Hippocampal formation (tissue), 2 donors: ENCODE data around the gene ESD.
"Not testable (repeated sequence)": the region's sequence is repeated elsewhere in the genome, so short reads cannot be mapped to it uniquely, and the experiment has no call there.

ENCODE experiments used
- DNase-seq, 2 donors: peaks; one replicate each; lab custom pipeline; 2025; lab: John Stamatoyannopoulos, UW

ESD gene

DNA sequence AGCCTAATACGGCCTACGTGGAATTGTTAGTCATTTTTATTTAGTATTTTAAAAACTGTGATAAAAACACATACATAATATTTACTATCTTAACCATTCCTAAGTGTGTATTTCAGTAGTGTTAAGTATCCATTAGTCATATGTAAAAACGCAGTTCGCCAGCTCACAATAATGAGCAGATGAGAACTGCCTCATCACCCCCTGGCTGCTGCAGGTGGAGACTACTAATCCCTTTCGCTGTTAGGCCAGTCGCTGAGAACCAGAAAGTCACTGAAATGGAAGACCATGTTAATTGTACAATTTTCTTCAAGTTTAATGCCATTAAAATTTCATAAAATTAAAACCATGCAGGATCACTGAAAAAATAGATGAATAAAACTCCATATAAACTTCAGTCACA is 1.6 kb downstream of the ESD start:
- no peak for DNase-seq

DNA sequence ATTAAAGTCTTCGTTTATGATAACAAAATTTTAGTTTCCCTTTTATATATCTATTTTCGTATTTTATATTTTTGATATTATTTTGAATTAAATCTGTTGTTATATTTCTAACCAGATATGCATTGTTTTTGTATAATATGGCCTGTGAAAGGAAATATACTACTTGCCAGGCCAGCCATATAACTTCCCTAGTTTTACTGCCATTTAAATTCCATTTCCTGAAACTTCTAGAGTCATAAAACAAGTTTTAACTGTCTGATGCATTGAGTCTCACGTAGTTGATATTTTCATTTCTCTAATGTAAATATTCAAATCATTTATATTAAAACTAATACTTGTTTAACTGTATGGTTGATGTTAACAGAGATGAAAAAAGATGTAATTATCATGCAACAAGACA is 13.5 kb downstream of the ESD start:
- no peak for DNase-seq

DNA sequence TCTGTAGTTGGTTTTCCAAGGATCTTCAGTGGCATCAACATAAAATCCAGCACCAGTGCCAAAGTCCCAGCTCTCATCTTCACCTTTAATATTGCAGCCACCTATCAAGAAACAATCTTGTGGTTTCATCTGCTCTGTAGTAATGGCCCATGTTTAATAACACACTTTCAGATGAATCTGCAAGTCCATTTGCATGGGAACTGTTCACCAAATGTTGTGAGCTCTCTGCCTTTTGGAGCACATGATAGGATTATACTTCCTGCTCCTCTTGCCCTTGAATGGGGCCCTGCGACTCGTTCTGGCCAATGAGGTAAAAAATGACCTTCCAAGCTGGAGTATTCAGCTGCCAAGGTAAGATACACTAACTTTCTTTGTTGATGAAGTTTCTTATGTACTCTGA is 14.3 kb downstream of the ESD start:
- DNase-seq, result no peak

DNA sequence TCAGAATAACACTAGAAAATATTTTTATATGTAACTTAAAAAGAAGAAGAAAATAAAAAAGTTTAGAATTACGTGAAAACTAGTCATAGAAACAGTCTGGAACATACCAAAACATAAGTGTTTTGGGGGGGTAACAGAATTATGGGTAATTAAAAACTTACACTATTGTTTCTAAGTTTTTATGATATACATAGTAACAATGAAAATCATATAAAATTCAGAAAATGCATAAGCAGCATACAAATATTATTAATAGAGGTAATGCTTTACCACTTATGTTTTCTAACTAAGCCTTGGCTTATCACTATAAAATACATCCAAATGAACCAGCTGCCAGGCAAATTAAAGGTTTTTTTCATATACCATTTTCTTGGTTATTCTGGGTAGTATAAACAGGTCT is 14.9 kb downstream of the ESD start:
- no peak for DNase-seq

DNA sequence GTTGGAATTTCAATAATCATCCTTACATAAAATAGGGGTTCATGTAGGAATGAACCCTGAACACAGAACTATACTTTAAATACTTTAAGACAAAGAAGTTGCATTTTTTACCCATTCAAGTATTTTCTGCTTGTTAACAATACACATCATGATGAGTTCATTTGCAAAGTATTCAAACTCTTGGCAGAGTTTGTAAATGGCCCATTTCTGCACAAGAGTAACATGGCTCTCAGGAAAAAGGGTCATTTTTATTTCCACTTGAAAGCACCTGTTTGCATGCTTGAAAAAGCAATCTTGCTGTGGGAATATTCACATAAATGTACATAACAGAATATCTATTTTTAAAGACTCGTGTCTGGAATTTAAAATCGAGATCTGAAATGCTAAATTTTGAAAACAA is 18.1 kb downstream of the ESD start:
- no peak for DNase-seq

DNA sequence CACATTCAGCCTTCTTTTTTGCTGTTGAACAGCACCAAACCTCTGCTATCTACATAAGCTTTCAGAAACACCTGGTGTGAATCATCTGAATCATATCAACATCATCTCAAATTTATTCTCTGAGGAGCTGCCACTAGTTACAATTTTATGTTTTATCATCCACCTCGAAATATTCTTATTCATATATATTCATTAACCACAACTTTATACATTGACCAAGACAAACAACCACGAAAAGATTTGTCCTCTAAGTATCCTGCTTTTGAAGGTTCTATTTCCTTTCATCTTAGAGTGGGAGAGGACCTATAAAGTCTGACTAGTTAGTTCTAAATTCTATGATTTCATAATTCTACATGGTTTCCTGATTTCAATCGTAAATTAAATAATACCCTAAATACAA is 18.9 kb downstream of the ESD start:
- no peak for DNase-seq

DNA sequence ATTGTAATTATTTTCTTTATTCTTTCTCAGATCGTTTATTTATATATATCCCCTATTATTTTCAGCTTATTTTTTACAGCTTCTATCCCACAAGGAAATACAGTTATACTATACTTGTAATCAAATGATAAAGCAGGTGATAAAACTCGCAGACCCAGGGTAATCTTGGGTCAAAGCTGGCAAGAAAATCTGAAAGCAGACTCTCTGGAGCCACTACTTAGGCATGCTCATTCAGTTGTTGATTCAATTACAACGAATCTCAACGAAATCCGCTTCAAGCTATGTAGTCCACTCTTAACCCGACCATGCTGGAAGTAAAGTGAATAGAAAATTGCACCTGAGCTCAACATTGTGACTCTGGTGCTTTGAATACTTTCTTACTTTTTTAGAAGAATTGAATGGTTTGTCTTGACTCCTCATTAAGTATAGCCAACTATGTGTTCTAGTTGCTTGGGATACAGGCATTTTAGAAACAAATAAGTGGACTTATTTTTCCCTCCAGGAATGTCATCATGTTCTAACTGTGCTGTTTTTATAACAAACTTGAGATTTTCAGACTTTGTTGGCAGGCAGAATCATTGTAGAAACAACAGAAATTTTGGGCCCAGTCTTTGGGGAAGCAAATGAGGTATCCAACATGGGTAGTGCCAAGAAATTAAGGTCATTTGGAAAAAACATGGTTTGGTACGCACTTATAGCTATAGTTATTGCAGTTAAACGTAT is 21.4 kb downstream of the ESD start:
- peak in 1 of 2 donors; percentile 17 for DNase-seq

DNA sequence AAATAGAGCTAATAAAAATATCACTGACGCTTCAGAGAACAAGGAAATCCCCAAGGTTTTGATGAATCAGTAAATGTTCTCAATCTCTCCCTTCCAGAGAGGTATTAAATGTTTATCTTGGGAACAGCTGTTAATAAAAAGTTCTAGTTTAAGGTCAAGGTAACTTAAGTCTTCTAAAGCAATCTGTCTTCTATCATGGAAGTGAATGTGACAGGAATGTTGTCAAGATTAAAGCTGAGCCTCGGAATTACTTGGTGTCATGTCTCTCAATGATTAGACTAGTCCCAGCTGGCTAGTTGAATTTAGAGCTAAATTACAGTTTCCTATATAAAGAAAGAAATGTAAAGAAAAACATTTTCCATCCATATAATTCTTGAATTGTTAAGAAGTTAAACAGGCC is 23.4 kb downstream of the ESD start:
- no peak for DNase-seq

DNA sequence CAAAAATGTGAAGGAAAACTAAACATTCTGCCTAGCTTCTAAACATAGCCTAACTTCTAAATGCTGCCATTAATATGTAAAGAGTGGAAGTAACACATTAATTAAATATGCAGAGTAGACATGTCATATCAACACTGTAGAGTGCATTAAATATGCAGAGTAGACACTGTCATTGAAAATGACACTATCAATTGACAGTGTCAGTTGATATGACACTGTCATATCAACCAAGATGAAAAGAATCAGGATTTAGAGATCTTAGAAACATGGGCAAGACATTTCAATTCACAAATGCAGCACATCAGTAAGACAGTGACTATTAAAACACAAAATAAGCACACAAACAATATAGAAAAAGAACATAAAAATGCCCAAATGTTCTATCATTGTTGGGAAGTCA is 25.3 kb downstream of the ESD start:
- no peak for DNase-seq

DNA sequence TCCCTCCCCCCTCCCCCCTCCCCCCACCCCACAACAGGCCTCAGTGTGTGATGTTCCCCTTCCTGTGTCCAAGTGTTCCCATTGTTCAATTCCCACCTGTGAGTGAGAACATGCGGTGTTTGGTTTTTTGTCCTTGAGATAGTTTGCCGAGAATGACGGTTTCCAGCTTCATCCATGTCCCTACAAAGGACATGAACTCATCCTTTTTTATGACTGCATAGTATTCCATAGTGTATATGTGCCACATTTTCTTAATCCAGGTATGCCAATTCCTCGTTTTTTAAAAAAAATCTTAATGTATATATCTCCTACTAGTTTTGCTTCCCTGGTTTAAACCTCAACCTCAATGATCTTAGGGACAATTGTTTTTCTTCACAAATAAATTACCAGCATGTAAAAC is 27.0 kb downstream of the ESD start:
- not testable (repeated sequence) for DNase-seq

DNA sequence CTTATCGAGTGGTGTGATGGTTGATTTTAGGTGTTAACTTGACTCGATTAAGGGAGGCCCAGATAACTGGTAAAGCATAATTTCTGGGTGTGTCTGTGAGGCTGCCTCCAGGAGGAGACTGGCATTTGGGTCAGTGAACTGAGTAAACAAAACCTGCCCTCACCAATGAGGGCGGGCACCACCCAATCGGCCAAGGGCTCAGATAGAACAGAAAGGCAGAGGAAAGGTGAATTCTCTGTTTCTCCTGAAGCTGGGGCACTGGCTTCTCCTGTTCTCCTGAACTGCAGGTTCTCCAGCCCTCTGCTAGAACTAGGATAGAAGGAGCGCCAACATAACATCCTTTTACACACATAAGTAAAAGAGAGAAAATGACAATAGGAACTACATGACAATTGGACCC is 35.1 kb downstream of the ESD start:
- DNase-seq, result no peak

DNA sequence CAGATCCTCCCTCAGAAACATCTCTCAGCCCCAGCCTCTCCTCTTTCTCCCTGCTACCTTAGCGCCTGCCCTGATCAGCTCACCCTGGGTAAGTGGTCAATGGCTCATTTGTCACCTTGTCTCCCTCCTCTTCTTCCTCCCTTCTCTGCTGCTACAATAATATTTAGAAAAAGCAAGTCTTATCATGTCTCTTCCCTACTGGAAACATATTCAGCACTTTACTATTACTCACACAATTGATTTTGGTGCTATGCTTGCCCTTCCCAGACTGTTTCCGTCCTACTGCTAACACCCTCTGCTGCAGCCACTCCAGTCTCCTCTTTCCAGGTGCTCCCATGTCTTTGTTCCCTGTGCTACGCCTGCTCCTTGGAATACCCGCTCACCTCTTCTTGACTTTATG is 35.8 kb downstream of the ESD start:
- no peak for DNase-seq

DNA sequence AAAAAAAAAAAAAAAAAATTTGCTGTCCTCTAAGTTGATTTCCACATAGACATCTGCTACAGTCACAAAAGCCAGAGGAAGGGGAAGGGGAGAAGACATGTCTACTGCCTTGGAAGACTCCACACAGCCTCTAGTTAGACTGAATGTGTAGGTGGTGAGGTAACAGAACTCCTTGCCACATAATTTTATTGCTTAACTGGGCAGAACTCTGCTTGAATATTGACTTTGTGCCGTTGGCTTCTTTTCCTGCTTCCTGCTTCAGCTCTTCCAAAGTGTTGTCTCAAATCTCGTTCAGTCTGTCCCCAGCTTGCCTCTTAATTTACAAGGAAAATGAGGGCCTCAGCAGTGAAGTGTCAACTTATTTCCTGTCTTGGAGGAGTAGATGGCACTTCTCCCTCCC is 37.1 kb downstream of the ESD start:
- DNase-seq, result no peak

DNA sequence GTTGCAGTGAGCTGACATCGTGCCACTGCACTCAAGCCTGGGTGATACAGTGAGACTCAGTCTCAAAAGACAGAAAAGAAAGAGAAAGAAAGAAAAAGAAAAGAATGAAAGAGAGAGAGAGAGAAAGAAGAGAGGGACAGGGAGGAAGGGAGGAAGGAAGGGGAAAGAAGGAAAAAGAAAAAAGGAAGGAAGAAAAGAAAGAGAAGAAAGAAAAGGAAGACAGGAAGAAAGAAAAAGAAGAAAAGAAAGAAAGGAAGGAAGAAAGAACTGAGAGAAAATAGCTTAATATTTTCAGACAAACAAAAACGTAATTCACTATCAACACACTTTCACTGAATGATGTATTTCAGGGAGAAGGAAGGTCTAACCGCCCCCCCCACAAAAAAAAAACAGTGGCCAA is 39.3 kb downstream of the ESD start:
- no peak for DNase-seq

DNA sequence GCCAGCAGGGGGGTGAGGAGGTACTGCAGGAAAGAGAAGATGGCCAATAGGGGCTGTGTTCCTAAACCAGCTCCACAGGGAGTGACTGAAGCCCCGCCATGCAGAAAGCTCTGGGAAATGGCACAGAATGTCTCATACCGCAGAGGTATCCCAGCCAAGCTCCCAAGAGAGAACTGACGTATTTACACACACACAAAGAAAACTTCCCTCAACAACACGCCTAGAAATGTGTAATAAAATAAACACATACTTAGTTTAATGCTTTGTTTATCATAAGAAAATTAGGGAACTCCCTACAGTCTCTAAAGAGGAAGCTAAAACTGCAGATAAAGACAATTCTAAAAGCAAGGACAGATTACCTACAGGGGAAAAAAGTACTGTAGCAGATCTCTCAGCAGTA is 40.0 kb downstream of the ESD start:
- DNase-seq, result no peak

DNA sequence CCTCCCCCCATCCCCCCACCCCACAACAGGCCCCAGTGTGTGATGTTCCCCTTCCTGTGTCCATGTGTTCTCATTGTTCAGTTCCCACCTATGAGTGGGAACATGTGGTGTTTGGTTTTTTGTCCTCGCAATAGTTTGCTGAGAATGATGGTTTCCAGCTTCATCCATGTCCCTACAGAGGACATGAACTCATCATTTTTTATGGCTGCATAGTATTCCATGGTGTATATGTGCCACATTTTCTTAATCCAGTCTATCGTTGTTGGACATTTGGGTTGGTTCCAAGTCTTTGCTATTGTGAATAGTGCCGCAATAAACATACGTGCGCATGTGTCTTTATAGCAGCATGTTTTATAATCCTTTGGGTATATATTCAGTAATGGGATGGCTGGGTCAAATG is 41.5 kb downstream of the ESD start:
- DNase-seq, result not testable (repeated sequence)

DNA sequence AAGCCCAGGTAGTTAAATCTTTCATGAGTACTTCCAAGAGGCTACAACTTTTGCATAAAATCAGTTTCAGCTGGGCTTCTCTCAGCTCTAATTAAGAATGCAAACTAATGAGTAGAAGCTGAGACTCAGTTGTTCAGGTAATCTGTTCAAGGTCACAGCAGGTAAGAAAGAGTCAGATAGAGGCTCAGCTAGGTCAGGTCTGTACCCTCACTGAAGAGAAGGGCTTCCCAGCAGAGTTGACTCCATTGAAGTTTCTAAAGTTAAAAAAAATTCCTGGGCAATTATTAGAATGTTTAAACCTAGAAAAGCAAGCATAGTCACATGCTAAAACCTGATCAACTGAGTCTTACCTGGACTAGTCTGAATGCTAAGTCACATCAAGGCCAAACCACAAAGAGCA is 42.1 kb downstream of the ESD start:
- DNase-seq, result no peak

DNA sequence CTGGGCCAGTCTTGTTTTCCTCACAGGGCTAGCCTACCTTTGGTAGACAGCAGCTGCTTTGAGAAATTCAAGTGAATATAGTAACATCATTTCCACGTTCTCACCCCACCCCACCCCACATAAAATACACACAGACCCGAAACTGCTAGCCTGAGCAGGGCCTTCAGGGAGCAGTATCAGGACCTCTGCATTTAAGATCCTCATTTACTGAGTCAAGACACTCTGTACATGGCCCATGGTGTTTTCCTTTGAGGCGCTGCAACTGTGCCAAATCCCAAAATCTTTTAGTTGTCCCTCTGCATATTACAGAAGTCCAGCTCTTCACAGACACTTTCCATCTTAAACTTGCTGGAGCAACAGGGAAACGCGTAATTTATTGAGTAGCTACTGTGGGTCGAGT is 43.0 kb downstream of the ESD start:
- DNase-seq, result no peak

DNA sequence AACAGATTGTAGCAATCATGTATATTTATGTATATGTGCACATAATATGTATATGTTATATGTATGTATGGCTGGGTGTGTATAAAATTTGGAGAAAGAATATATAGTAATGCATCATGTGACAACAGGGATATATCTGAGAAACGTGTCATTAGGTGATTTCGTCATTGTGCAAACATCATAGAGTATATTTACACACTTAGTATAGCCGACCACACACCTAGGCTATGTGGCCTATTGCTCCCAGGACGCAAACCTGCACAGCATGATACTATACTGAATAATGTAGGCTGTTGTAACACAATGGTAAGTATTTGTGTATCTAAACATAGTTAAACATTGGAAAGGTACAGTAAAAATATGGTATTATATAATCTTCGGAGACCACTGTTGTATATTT is 43.8 kb downstream of the ESD start:
- DNase-seq, result no peak

DNA sequence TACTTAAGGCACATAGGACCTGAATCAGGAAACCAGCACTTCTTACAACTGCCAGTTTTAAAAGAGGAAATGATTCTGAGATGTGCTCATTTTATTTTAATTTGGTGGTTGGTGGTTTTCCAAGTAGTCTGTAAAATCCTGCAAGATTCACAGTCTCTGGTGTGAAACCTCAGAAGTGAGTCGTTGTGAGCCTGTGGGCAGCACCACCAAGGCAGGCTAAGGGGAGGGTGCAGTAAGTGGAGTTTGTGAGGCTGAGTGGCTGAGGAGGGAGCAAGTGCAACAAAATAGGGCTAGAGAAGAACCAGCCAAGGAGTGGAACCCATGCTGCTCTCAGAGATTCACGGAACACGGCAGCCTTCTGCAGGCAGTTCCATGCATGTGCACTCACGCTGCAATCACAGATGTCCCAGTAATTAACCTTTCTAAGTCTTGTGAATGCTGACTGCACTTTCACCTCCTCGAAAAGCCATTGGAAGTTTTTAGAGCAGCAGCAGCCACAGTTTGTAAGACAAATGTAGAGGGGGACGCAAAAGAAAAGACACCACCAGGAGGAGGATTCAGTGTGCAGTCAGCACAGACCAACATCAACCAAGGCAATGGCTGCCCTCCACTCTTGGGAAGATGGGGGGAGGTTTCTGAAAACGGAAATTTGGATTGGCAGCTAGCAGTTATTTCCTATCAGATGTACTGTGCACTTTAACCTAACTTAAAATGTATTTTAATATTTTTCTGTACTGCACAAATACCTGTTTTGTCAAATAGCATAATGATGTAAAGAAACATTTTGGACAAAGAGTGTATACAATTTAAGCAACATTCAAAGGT is 44.9 kb downstream of the ESD start:
- peak in 1 of 2 donors; percentile 1 for DNase-seq

DNA sequence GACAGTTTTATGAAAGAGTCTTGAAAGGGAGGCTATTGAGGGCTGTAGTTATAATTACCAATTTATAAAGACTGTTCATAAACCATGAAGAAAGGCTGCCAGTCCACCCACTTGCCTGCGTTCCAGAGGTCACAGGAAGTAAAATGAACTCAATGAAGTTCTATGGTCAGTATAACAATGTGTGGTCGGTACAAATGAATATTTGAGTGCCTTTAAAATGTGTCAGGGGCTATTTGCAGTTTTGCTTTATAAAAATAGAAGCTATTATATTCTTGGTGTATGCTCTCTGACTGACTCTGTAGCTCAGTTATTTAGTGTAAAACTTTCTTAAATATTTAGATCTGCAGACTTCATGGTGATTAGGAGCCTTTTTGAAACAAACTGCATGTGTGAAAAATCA is 47.0 kb downstream of the ESD start:
- no peak for DNase-seq

DNA sequence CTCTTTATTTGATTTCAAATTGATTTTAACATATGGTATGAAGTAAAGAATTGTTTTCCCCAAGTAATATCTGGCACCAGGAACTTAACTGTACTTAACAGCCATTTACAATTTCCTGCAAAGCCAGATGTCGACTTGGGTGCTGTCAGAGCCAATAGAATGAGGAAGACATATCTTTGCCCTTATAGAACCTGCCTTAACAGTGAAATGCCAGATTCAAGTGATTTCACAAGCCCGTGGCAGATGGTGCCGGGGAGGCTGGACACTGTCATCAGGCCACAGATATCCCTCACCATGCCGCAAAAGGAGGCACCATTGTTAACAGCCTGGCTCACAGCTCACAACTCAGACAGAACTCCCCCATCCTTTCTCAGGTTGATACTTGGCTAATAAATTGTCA is 48.7 kb downstream of the ESD start:
- no peak for DNase-seq

DNA sequence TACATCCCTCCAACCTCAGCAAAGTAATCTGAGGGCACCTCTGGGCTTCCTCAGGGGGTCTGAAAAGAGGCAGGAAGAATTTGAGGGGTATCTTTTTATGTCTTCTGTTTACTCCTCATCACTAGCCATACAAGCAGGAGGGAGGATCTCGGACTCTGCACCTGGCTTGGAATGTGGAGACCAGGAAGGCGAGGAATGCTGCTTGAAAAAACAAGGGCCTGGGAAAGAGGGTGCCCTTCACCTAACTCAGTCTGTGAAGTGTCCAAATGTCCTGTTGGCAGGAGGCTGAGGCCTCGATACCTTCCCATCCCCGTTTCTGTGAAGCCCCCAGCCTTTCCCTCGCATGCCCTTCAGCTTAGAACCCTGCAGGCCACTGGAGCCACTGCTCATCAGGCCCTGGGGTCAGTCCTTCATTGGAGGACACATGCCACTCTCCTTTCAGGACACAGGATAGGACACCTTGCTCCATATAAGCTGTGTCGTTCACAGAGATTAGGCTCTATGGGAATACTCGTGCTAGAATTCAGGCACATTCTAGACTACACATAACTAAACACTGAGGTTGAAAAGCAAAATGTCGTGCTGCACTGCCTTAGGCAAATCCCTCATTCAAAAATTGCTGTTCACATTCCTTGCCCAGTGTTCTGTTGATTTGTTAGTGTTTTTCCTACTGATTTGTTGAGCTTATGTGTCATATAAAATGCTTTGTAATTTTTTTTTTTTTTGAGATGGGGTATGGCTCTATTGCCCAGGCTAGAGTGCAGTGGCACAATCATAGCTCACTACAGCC is 49.7 kb downstream of the ESD start:
- no peak for DNase-seq
